Measurements from ENCODE around the gene TCFL5. TPM values are rescaled to one million over a fixed set of nuclear protein-coding genes. Genes with fewer than 3 reads are reported as not detected.

TCFL5 gene
- total and polyA plus RNA-seq, 3 experiments from 2014 or later, result 1.4 to 6.2 (median 4.6) TPM

GRCh38 chr20:62899633-62900051 is 38.0 kb upstream of the TCFL5 start:
- peak overlapping the region in 5 of 8 donors; percentile 12 to 80 (median 68) for H3K27ac Mint-ChIP-seq
- ChIA-PET CTCF (interaction anchor here (1.2 to 6.3 kb wide), 9 partner anchors 11 to 348 kb away, joined by 3 to 62 read pairs (median 6); no protein-coding TSS in a partner anchor), POLR2A (interaction anchor here (0.6 kb wide), 2 partner anchors 17 to 18 kb away, joined by 4 to 6 read pairs; no protein-coding TSS in a partner anchor)
- H3K9me3 Mint-ChIP-seq, result peaks cover 0 to 1% (median 0%) of the 10 kb centered on the region in 5 donors
- Histone ChIP-seq H3K36me3 (ENCODE audit: insufficient read depth, low read length) (peaks cover 39% of the 10 kb centered on the region), H3K27me3 (ENCODE audit: insufficient read depth, low read length, poor library complexity, severe bottlenecking) (no peaks in the 10 kb centered on the region), H3K4me1 (ENCODE audit: insufficient read depth, low read length) (peaks cover 24% of the 10 kb centered on the region), H3K27ac (ENCODE audit: low read depth, low read length) (no peak overlapping the region), H3K4me3 (ENCODE audit: low read length) (no peak overlapping the region), H3K9me3 (ENCODE audit: low read length) (no peaks in the 10 kb centered on the region)
- peak overlapping the region in 2 of 7 donors; percentile 15 to 72 for H3K4me3 Mint-ChIP-seq
- peaks cover 0 to 56% (median 7%) of the 10 kb centered on the region in 3 donors for H3K36me3 Mint-ChIP-seq
- no peaks in the 10 kb centered on the region for H3K27me3 Mint-ChIP-seq
- DNase-seq, result peak in 1 of 5 donors; percentile 44
- peaks cover 32 to 37% (median 35%) of the 10 kb centered on the region in 3 donors for H3K4me1 Mint-ChIP-seq

- H3K9me3 Mint-ChIP-seq, result peaks cover 0 to 1% (median 0%) of the 10 kb centered on the region in 5 donors
- Histone ChIP-seq H3K4me3 (ENCODE audit: low read length) (no peak overlapping the region), H3K27ac (ENCODE audit: low read depth, low read length) (no peak overlapping the region), H3K4me1 (ENCODE audit: insufficient read depth, low read length) (peaks cover 24% of the 10 kb centered on the region), H3K27me3 (ENCODE audit: insufficient read depth, low read length, poor library complexity, severe bottlenecking) (no peaks in the 10 kb centered on the region), H3K9me3 (ENCODE audit: low read length) (no peaks in the 10 kb centered on the region), H3K36me3 (ENCODE audit: insufficient read depth, low read length) (peaks cover 40% of the 10 kb centered on the region)
- peak overlapping the region in 5 of 8 donors; percentile 41 to 80 (median 58) for H3K27ac Mint-ChIP-seq
- peak in 1 of 5 donors; percentile 47 for DNase-seq
- CTCF ChIA-PET, result interaction anchor here (1.2 to 6.3 kb wide), 9 partner anchors 11 to 348 kb away, joined by 3 to 62 read pairs (median 6); no protein-coding TSS in a partner anchor
- peak overlapping the region in 2 of 7 donors; percentile 6 to 69 for H3K4me3 Mint-ChIP-seq
- POLR2A ChIA-PET, result interaction anchor here (0.6 kb wide), 2 partner anchors 16 to 19 kb away, joined by 4 to 6 read pairs; no protein-coding TSS in a partner anchor
- peaks cover 32 to 37% (median 35%) of the 10 kb centered on the region in 3 donors for H3K4me1 Mint-ChIP-seq
- no peaks in the 10 kb centered on the region for H3K27me3 Mint-ChIP-seq
- H3K36me3 Mint-ChIP-seq, result peaks cover 5 to 58% (median 8%) of the 10 kb centered on the region in 3 donors
Observed at GRCh38 chr20:62898970-62899632, 37.5 kb upstream of the TCFL5 start.

GRCh38 chr20:62898093-62898964 is 36.7 kb upstream of the TCFL5 start:
- no peak overlapping the region for H3K4me3 ChIP-seq (ENCODE audit: low read length)
- peaks cover 24% of the 10 kb centered on the region for H3K4me1 ChIP-seq (ENCODE audit: insufficient read depth, low read length)
- H3K27me3 ChIP-seq (ENCODE audit: insufficient read depth, low read length, poor library complexity, severe bottlenecking), result no peaks in the 10 kb centered on the region
- DNase-seq, result peak in 1 of 5 donors; percentile 21
- H3K9me3 ChIP-seq (ENCODE audit: low read length), result no peaks in the 10 kb centered on the region
- Mint-ChIP-seq H3K4me1 (peaks cover 32 to 37% (median 35%) of the 10 kb centered on the region in 3 donors), H3K4me3 (peak overlapping the region in 2 of 7 donors; percentile 5 to 69), H3K36me3 (peaks cover 6 to 58% (median 8%) of the 10 kb centered on the region in 3 donors), H3K27ac (peak overlapping the region in 5 of 8 donors; percentile 37 to 88 (median 53)), H3K27me3 (no peaks in the 10 kb centered on the region), H3K9me3 (no peaks in the 10 kb centered on the region)
- POLR2A ChIA-PET, result interaction anchor here (0.5 kb wide), 1 partner anchor 52 kb away, joined by 5 read pairs; no protein-coding TSS in a partner anchor
- no peak overlapping the region for H3K27ac ChIP-seq (ENCODE audit: low read depth, low read length)
- H3K36me3 ChIP-seq (ENCODE audit: insufficient read depth, low read length), result peaks cover 40% of the 10 kb centered on the region
- CTCF ChIA-PET, result interaction anchor here (0.9 to 6.3 kb wide), 8 partner anchors 9 to 111 kb away, joined by 3 to 62 read pairs (median 6); no protein-coding TSS in a partner anchor

GRCh38 chr20:62897666-62898065 is 36.0 kb upstream of the TCFL5 start:
- no peak overlapping the region for H3K4me3 ChIP-seq (ENCODE audit: low read length)
- peak in 1 of 5 donors; percentile 22 for DNase-seq
- Mint-ChIP-seq H3K36me3 (peaks cover 6 to 58% (median 9%) of the 10 kb centered on the region in 3 donors), H3K4me1 (peaks cover 32 to 37% (median 35%) of the 10 kb centered on the region in 3 donors), H3K9me3 (no peaks in the 10 kb centered on the region), H3K27me3 (no peaks in the 10 kb centered on the region), H3K4me3 (peak overlapping the region in 1 of 7 donors; percentile 1), H3K27ac (no peak overlapping the region)
- no peaks in the 10 kb centered on the region for H3K27me3 ChIP-seq (ENCODE audit: insufficient read depth, low read length, poor library complexity, severe bottlenecking)
- no peaks in the 10 kb centered on the region for H3K9me3 ChIP-seq (ENCODE audit: low read length)
- ChIA-PET CTCF (interaction anchor here (0.9 to 2.9 kb wide), 5 partner anchors 10 to 111 kb away, joined by 3 to 9 read pairs (median 5); no protein-coding TSS in a partner anchor), POLR2A (no interaction called here)
- H3K36me3 ChIP-seq (ENCODE audit: insufficient read depth, low read length), result peaks cover 40% of the 10 kb centered on the region
- no peak overlapping the region for H3K27ac ChIP-seq (ENCODE audit: low read depth, low read length)
- peaks cover 24% of the 10 kb centered on the region for H3K4me1 ChIP-seq (ENCODE audit: insufficient read depth, low read length)

GRCh38 chr20:62896526-62896925 is 34.9 kb upstream of the TCFL5 start:
- Mint-ChIP-seq H3K36me3 (peaks cover 8 to 58% (median 14%) of the 10 kb centered on the region in 3 donors), H3K27ac (no peak overlapping the region)
- CTCF ChIA-PET, result interaction anchor here (0.8 kb wide), 1 partner anchor 113 kb away, joined by 3 read pairs; no protein-coding TSS in a partner anchor

GRCh38 chr20:62895539-62895938 is 33.9 kb upstream of the TCFL5 start:
- POLR2A ChIA-PET, result no interaction called here
- peaks cover 43% of the 10 kb centered on the region for H3K4me1 ChIP-seq (ENCODE audit: insufficient read depth, low read length)

More at GRCh38 chr20:62896526-62896925, 34.9 kb upstream of the TCFL5 start:
- Histone ChIP-seq H3K4me3 (ENCODE audit: low read length) (no peak overlapping the region), H3K27me3 (ENCODE audit: insufficient read depth, low read length, poor library complexity, severe bottlenecking) (no peaks in the 10 kb centered on the region), H3K4me1 (ENCODE audit: insufficient read depth, low read length) (peaks cover 35% of the 10 kb centered on the region), H3K9me3 (ENCODE audit: low read length) (no peaks in the 10 kb centered on the region), H3K36me3 (ENCODE audit: insufficient read depth, low read length) (peaks cover 48% of the 10 kb centered on the region), H3K27ac (ENCODE audit: low read depth, low read length) (no peak overlapping the region)
- POLR2A ChIA-PET, result no interaction called here
- Mint-ChIP-seq H3K4me1 (peaks cover 32 to 37% (median 37%) of the 10 kb centered on the region in 3 donors), H3K27me3 (no peaks in the 10 kb centered on the region), H3K9me3 (no peaks in the 10 kb centered on the region), H3K4me3 (no peak overlapping the region)
- DNase-seq, result peak in 1 of 5 donors; percentile 32

GRCh38 chr20:62894261-62894660 is 32.6 kb upstream of the TCFL5 start:
- Mint-ChIP-seq H3K9me3 (no peaks in the 10 kb centered on the region), H3K4me1 (peaks cover 18 to 26% (median 24%) of the 10 kb centered on the region in 3 donors), H3K27me3 (no peaks in the 10 kb centered on the region), H3K36me3 (peaks cover 10 to 72% (median 16%) of the 10 kb centered on the region in 3 donors), H3K27ac (no peak overlapping the region), H3K4me3 (no peak overlapping the region)
- H3K4me1 ChIP-seq (ENCODE audit: insufficient read depth, low read length), result peaks cover 37% of the 10 kb centered on the region
- H3K27me3 ChIP-seq (ENCODE audit: insufficient read depth, low read length, poor library complexity, severe bottlenecking), result no peaks in the 10 kb centered on the region
- H3K4me3 ChIP-seq (ENCODE audit: low read length), result no peak overlapping the region
- H3K9me3 ChIP-seq (ENCODE audit: low read length), result no peaks in the 10 kb centered on the region
- no peak for DNase-seq
- H3K36me3 ChIP-seq (ENCODE audit: insufficient read depth, low read length), result peaks cover 71% of the 10 kb centered on the region
- ChIA-PET CTCF (interaction anchor here (0.8 to 1.9 kb wide), 4 partner anchors 13 to 115 kb away, joined by 3 to 6 read pairs (median 3); no protein-coding TSS in a partner anchor), POLR2A (no interaction called here)
- no peak overlapping the region for H3K27ac ChIP-seq (ENCODE audit: low read depth, low read length)

More at GRCh38 chr20:62895539-62895938, 33.9 kb upstream of the TCFL5 start:
- H3K36me3 Mint-ChIP-seq, result peaks cover 10 to 60% (median 16%) of the 10 kb centered on the region in 3 donors
- Histone ChIP-seq H3K36me3 (ENCODE audit: insufficient read depth, low read length) (peaks cover 58% of the 10 kb centered on the region), H3K27ac (ENCODE audit: low read depth, low read length) (no peak overlapping the region), H3K27me3 (ENCODE audit: insufficient read depth, low read length, poor library complexity, severe bottlenecking) (no peaks in the 10 kb centered on the region), H3K4me3 (ENCODE audit: low read length) (no peak overlapping the region), H3K9me3 (ENCODE audit: low read length) (no peaks in the 10 kb centered on the region)
- DNase-seq, result peak in 1 of 5 donors; percentile 36
- CTCF ChIA-PET, result no interaction called here
- no peaks in the 10 kb centered on the region for H3K27me3 Mint-ChIP-seq
- H3K4me3 Mint-ChIP-seq, result no peak overlapping the region
- H3K9me3 Mint-ChIP-seq, result no peaks in the 10 kb centered on the region
- H3K4me1 Mint-ChIP-seq, result peaks cover 31 to 38% (median 35%) of the 10 kb centered on the region in 3 donors
- peak overlapping the region in 1 of 8 donors; percentile 87 for H3K27ac Mint-ChIP-seq

Data from CD8-positive, alpha-beta memory T cell (primary cell).